Ramos (cell line): ENCODE measurements around the gene BROX.
"Not testable (repeated sequence)": the region's sequence is repeated elsewhere in the genome, so short reads cannot be mapped to it uniquely, and the experiment has no call there.

Experiments
- in situ Hi-C: fragments of 300-500 bp; cut with MboI; formaldehyde crosslinking; loops from one replicate; pipeline ENCODE4 v1.14.3; 2022; ENCODE audit warnings: low sequenced_read_pairs; ENCODE audit not compliant: unreplicated experiment

The BROX gene

GRCh38 chr1:222730866-222731265 is 18.5 kb downstream of the BROX start:
- in situ Hi-C loops, result no loop called here

- in situ Hi-C loops, result no loop called here
Measured at GRCh38 chr1:222732216-222733159, 20.1 kb downstream of the BROX start.

- in situ Hi-C loops, result no loop called here
Measured at GRCh38 chr1:222734740-222735139, 22.4 kb downstream of the BROX start.

- in situ Hi-C loops, result no loop called here
Measured at GRCh38 chr1:222736470-222736869, 24.1 kb downstream of the BROX start.

- in situ Hi-C loops, result no loop called here
Measured at GRCh38 chr1:222736972-222737371, 24.6 kb downstream of the BROX start, which contains the start of gene FAM177B. TSS of gene FAM177B (plus strand) at chr1:222737202. CDS start at chr1:222746546, 9,344 bp downstream.

GRCh38 chr1:222739465-222739864 is 27.1 kb downstream of the BROX start:
- in situ Hi-C loops, result no loop called here

- in situ Hi-C loops, result no loop called here
Measured at GRCh38 chr1:222739929-222740328, 27.6 kb downstream of the BROX start.

GRCh38 chr1:222741630-222742457 is 29.5 kb downstream of the BROX start:
- in situ Hi-C loops, result not testable (repeated sequence)

- in situ Hi-C loops, result no loop called here
Measured at GRCh38 chr1:222749927-222750326, 37.6 kb downstream of the BROX start.

GRCh38 chr1:222750651-222751050 is 38.3 kb downstream of the BROX start:
- in situ Hi-C loops, result no loop called here

- in situ Hi-C loops, result no loop called here
Measured at GRCh38 chr1:222751255-222751654, 38.9 kb downstream of the BROX start.

GRCh38 chr1:222754366-222755139 is 42.2 kb downstream of the BROX start:
- in situ Hi-C loops, result no loop called here

- in situ Hi-C loops, result no loop called here
Measured at GRCh38 chr1:222757646-222758268, 45.4 kb downstream of the BROX start.

- in situ Hi-C loops, result no loop called here
Measured at GRCh38 chr1:222759451-222760035, 47.2 kb downstream of the BROX start.

- in situ Hi-C loops, result no loop called here
Measured at GRCh38 chr1:222761083-222761482, 48.7 kb downstream of the BROX start.

- in situ Hi-C loops, result not testable (repeated sequence)
Measured at GRCh38 chr1:222762178-222762577, 49.8 kb downstream of the BROX start.

- in situ Hi-C loops, result no loop called here
Measured at GRCh38 chr1:222767152-222767571, 54.8 kb downstream of the BROX start.

GRCh38 chr1:222768592-222768991 is 56.2 kb downstream of the BROX start:
- in situ Hi-C loops, result no loop called here

GRCh38 chr1:222769181-222769580 is 56.8 kb downstream of the BROX start:
- in situ Hi-C loops, result no loop called here
